ENCODE measurements around the gene MTPN.

MTPN gene

GRCh38 chr7:135878284-135878683 is 98.9 kb downstream of the MTPN start:
- no peak for DNase-seq

GRCh38 chr7:135877805-135878204 is 99.4 kb downstream of the MTPN start:
- no peak for DNase-seq
